Measurements from ENCODE around the gene CLDN4. TPM values are rescaled to one million over a fixed set of nuclear protein-coding genes. Genes with fewer than 3 reads are reported as not detected.
A peak's percentile ranks its signal among the peaks of the same experiment; 100 is the strongest.

The CLDN4 gene
- total and polyA plus RNA-seq, 9 of the 15 experiments (the other 6 are each of a cell fraction or from before 2014, with no cell fraction given): 0.05 to 0.60 (median 0.06) TPM; not detected in 3

GRCh38 chr7:73842067-73842976 is 11.5 kb downstream of the CLDN4 start, which contains the start of gene METTL27 (continued):
- peak; percentile 3 for TF ChIP-seq HMGN3 (IDR thresholded peaks at IDR 0.05; ENCODE audit: borderline replicate concordance, extremely low read depth, insufficient read length, low read depth, low read length)
- 0 out of 2 replicates have a peak, but pooled peaks have one; percentile 26 for TF ChIP-seq MYC (IDR thresholded peaks at IDR 0.05; ENCODE audit: low read depth, low read length)
- TF ChIP-seq MYC (CRISPR knock-in tag; IDR thresholded peaks at IDR 0.05; ENCODE audit: borderline replicate concordance, low read depth): no peak
- no peak for TF ChIP-seq FOXK1 (CRISPR knock-in tag; IDR thresholded peaks at IDR 0.05; ENCODE audit: borderline replicate concordance)
- TF ChIP-seq BRCA1 (IDR thresholded peaks at IDR 0.05): no peak
- no peak for TF ChIP-seq BRCA1 (CRISPR knock-in tag; IDR thresholded peaks at IDR 0.05)
- no peak for TF ChIP-seq CSDE1 (IDR thresholded peaks at IDR 0.05)
- TF ChIP-seq TBP (optimal IDR thresholded peaks at IDR 0.05; ENCODE audit: low read depth, low read length): peak; percentile 74
- TF ChIP-seq VEZF1 (CRISPR knock-in tag; IDR thresholded peaks at IDR 0.05): peak; percentile 98
- no peak for TF ChIP-seq PHB2 (IDR thresholded peaks at IDR 0.05; ENCODE audit: low read depth)
- peak; percentile 81 for TF ChIP-seq RBFOX2 (IDR thresholded peaks at IDR 0.05; ENCODE audit: low read depth, low read length)
- TF ChIP-seq HDGF (IDR thresholded peaks at IDR 0.05): 0 out of 2 replicates have a peak, but pooled peaks have one; percentile 25

Data from K562 (cell line).